K562 (cell line): ENCODE measurements around the gene KDF1. TPM values are rescaled to one million over a fixed set of nuclear protein-coding genes. Genes with fewer than 3 reads are reported as not detected.

ENCODE experiments used
- BRD4 ChIP-seq: fragments of 200-600 bp; sonication (generic); IDR thresholded peaks from 2 replicates; pipeline ENCODE4 v1.6.1; 2017; ENCODE audit warnings: inconsistent platforms
- CHD2 ChIP-seq: IDR thresholded peaks from 2 replicates; pipeline ENCODE4 v1.6.1; 2011; ENCODE audit warnings: low read depth, low read length
- FOXP1 ChIP-seq: sonication (generic); formaldehyde crosslinking; IDR thresholded peaks from 2 replicates; pipeline ENCODE4 v1.8.0; 2022; ENCODE audit warnings: mild to moderate bottlenecking, missing genetic modification reagents
- HDAC1 ChIP-seq, 2 experiments: fragments of 450-650 bp; IDR thresholded peaks; 2 replicates each; pipeline ENCODE4 v1.6.1; 2016 to 2017; ENCODE audit warnings: inconsistent platforms in 1 of 2, mild to moderate bottlenecking in 1 of 2, moderate library complexity in 1 of 2
- MAFK ChIP-seq: IDR thresholded peaks from 2 replicates; pipeline ENCODE4 v1.6.1; 2011; ENCODE audit warnings: low read length, improper control_type of control experiment
- MECOM ChIP-seq: fragments of 250-450 bp; sonication (Bioruptor Pico); IDR thresholded peaks from 2 replicates; pipeline ENCODE4 v1.8.0; 2022; ENCODE audit warnings: inconsistent platforms
- MED1 ChIP-seq: sonication (generic); formaldehyde crosslinking; IDR thresholded peaks from 2 replicates; pipeline ENCODE4 v1.8.1; 2023; ENCODE audit warnings: missing genetic modification reagents, borderline replicate concordance
- MYC ChIP-seq, 2 experiments: fragments of 250-450 bp in 1 of 2; sonication (Bioruptor Pico) in 1 of 2; IDR thresholded peaks; 2 replicates each; pipeline versions ENCODE4 v1.5.1 to v1.6.1; 2012 to 2021; ENCODE audit warnings: low read depth in 2 of 2, borderline replicate concordance in 1 of 2, improper control_type of control experiment in 1 of 2, low read length in 1 of 2, mild to moderate bottlenecking in 1 of 2, moderate library complexity in 1 of 2
- NFIC ChIP-seq: fragments of 450-650 bp; IDR thresholded peaks from 2 replicates; pipeline ENCODE4 v1.6.1; 2017; ENCODE audit warnings: mild to moderate bottlenecking, inconsistent platforms
- RBM15 ChIP-seq: fragments of 200-400 bp; formaldehyde crosslinking; IDR thresholded peaks from 2 replicates; pipeline ENCODE4 v1.6.1; 2018; ENCODE audit warnings: mild to moderate bottlenecking, low read length, moderate library complexity; ENCODE audit not compliant: insufficient read depth
- SMARCC2 ChIP-seq: fragments of 450-650 bp; IDR thresholded peaks from 2 replicates; pipeline ENCODE4 v1.6.1; 2017; ENCODE audit warnings: antibody characterized with exemption, moderate library complexity, mild to moderate bottlenecking, low read depth
- TAL1 ChIP-seq: fragments of 450-650 bp; IDR thresholded peaks from 2 replicates; pipeline ENCODE4 v1.6.1; 2016; ENCODE audit warnings: mild to moderate bottlenecking
- ZNF561 ChIP-seq: fragments of 450-650 bp; formaldehyde crosslinking; conservative IDR thresholded peaks from 2 replicates; pipeline ENCODE4 v1.4.0; 2020; ENCODE audit warnings: mild to moderate bottlenecking, moderate library complexity
- polyA plus RNA-seq, 8 experiments: library from polyadenylated mRNA; depleted of rRNA in 4 of 8; stranded (reverse) in 5 of 8; unstranded in 3 of 8; fragments of >200 nt; fragmentation: Nextera tagmentation in 2 of 8; fragmentation: Illumina TruSeq in 1 of 8; extraction: Ambion mirVana in 2 of 8; extraction: Trizol in 1 of 8; gene quantifications; 2 replicates each; pipeline versions ENCODE4 v1.2.1 to v1.2.3, GENCODE V29; 2011 to 2014; ENCODE audit warnings: inconsistent platforms in 1 of 8, missing spikeins in 1 of 8
- total RNA-seq, 7 experiments: library from RNA; depleted of rRNA in 6 of 7; stranded (reverse); fragments of >200 nt in 6 of 7; fragmentation: Illumina TruSeq in 2 of 7; extraction: Trizol in 2 of 7; gene quantifications; 2 replicates each; pipeline versions ENCODE4 v1.2.1 to v1.2.3, GENCODE V29; 2011 to 2021; ENCODE audit warnings: low replicate concordance in 1 of 7
- TF ChIP-seq, protein P1 (sequence below): fragments of 250-450 bp; sonication (Bioruptor Pico); IDR thresholded peaks from 2 replicates; pipeline ENCODE4 v1.8.0; 2021; ENCODE audit warnings: mild to moderate bottlenecking, moderate library complexity
- TF ChIP-seq, protein P2 (sequence below): IDR thresholded peaks from 2 replicates; pipeline ENCODE4 v1.6.1; 2016; ENCODE audit warnings: missing genetic modification characterization, missing compliant biosample characterization
- TF ChIP-seq, protein P3 (sequence below): fragments of 450-650 bp; formaldehyde crosslinking; IDR thresholded peaks from 2 replicates; pipeline ENCODE4 v1.4.0; 2020; ENCODE audit warnings: mild to moderate bottlenecking, moderate library complexity
- TF ChIP-seq, protein P4 (sequence below): fragments of 450-650 bp; IDR thresholded peaks from 2 replicates; pipeline ENCODE4 v1.6.1; 2016
- TF ChIP-seq, protein P5 (sequence below): fragments of 250-450 bp; sonication (Bioruptor Pico); IDR thresholded peaks from 2 replicates; pipeline ENCODE4 v1.4.0; 2020; ENCODE audit warnings: mild to moderate bottlenecking, moderate library complexity
- TF ChIP-seq, protein P6 (sequence below): sonication (generic); formaldehyde crosslinking; IDR thresholded peaks from 2 replicates; pipeline ENCODE4 v1.8.1; 2023; ENCODE audit warnings: mild to moderate bottlenecking, missing genetic modification reagents

KDF1 gene
- total and polyA plus RNA-seq, 9 of the 15 experiments (the other 6 are each of a cell fraction or from before 2014, with no cell fraction given): 0.38 to 1.9 (median 0.83) TPM

DNA sequence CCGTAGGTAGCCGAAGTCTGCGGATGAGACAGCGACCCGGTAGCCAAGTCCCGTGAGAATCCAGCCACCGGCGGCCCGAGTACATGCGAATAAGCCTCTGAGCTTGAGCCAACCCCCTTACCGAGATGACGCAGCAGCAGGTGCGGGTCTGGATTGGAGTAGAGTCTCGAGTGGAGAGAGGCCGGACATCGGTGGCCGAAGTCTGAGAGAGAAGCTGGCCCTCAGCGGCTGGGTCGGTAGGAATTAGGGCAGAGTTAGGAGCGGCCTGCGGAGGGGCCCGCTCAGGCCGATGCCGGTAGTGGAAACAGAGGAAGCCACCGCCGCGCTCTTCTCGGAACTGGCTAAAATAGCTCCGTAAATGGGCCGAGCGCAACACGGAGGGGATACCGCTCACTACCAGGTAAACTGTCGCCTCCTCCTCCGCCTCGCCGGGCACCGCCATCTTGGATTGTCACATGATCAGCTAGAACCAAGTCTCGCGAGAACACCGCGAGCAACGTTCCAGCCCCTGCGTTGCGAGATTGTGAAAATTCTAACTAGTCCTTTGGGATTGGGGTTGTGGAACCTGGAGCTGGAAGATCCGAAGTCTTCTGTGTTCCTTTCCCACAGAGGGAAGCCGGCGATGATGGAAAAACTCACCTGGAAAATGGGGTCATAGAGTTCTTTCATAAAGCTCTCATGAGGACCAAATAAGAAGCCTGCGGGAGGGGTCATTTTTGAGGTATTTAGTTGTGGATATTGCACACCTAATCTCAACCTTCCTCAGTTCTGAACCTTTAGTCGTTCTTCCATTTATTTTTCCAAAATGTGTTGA is 60.1 kb downstream of the KDF1 start, which contains the start of gene GPATCH3 (continued):
- TF ChIP-seq, protein P1, sequence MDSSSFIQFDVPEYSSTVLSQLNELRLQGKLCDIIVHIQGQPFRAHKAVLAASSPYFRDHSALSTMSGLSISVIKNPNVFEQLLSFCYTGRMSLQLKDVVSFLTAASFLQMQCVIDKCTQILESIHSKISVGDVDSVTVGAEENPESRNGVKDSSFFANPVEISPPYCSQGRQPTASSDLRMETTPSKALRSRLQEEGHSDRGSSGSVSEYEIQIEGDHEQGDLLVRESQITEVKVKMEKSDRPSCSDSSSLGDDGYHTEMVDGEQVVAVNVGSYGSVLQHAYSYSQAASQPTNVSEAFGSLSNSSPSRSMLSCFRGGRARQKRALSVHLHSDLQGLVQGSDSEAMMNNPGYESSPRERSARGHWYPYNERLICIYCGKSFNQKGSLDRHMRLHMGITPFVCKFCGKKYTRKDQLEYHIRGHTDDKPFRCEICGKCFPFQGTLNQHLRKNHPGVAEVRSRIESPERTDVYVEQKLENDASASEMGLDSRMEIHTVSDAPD (CRISPR knock-in tag): no peak
- TF ChIP-seq, protein P2, sequence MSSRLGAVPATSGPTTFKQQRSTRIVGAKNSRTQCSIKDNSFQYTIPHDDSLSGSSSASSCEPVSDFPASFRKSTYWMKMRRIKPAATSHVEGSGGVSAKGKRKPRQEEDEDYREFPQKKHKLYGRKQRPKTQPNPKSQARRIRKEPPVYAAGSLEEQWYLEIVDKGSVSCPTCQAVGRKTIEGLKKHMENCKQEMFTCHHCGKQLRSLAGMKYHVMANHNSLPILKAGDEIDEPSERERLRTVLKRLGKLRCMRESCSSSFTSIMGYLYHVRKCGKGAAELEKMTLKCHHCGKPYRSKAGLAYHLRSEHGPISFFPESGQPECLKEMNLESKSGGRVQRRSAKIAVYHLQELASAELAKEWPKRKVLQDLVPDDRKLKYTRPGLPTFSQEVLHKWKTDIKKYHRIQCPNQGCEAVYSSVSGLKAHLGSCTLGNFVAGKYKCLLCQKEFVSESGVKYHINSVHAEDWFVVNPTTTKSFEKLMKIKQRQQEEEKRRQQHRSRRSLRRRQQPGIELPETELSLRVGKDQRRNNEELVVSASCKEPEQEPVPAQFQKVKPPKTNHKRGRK (tag): 0 out of 2 replicates have a peak, but pooled peaks have one; percentile 51
- TF ChIP-seq HDAC1 (IDR thresholded peaks at IDR 0.05) (peak; percentile 95 to 100), FOXP1 (no peak), BRD4 (peak; percentile 71; the same call in 1 of the 2 replicates), SMARCC2 (no peak), ZNF561 (no peak), MYC (IDR thresholded peaks at IDR 0.05; ENCODE audit: low read depth, low read length) (0 out of 2 replicates have a peak, but pooled peaks have one; percentile 14), MYC (CRISPR knock-in tag; IDR thresholded peaks at IDR 0.05; ENCODE audit: borderline replicate concordance, low read depth) (0 out of 2 replicates have a peak, but pooled peaks have one; percentile 62), NFIC (peak; percentile 37), TAL1 (no peak), MED1 (no peak), RBM15 (no peak), MAFK (no peak), MECOM (no peak), CHD2 (peak; percentile 99)
- TF ChIP-seq, protein P3, sequence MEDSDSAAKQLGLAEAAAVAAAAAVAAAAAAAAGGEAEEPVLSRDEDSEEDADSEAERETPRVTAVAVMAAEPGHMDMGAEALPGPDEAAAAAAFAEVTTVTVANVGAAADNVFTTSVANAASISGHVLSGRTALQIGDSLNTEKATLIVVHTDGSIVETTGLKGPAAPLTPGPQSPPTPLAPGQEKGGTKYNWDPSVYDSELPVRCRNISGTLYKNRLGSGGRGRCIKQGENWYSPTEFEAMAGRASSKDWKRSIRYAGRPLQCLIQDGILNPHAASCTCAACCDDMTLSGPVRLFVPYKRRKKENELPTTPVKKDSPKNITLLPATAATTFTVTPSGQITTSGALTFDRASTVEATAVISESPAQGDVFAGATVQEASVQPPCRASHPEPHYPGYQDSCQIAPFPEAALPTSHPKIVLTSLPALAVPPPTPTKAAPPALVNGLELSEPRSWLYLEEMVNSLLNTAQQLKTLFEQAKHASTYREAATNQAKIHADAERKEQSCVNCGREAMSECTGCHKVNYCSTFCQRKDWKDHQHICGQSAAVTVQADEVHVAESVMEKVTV (CRISPR knock-in tag): 0 out of 2 replicates have a peak, but pooled peaks have one; percentile 32
- TF ChIP-seq, protein P4, sequence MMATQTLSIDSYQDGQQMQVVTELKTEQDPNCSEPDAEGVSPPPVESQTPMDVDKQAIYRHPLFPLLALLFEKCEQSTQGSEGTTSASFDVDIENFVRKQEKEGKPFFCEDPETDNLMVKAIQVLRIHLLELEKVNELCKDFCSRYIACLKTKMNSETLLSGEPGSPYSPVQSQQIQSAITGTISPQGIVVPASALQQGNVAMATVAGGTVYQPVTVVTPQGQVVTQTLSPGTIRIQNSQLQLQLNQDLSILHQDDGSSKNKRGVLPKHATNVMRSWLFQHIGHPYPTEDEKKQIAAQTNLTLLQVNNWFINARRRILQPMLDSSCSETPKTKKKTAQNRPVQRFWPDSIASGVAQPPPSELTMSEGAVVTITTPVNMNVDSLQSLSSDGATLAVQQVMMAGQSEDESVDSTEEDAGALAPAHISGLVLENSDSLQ: no peak
- TF ChIP-seq, protein P5, sequence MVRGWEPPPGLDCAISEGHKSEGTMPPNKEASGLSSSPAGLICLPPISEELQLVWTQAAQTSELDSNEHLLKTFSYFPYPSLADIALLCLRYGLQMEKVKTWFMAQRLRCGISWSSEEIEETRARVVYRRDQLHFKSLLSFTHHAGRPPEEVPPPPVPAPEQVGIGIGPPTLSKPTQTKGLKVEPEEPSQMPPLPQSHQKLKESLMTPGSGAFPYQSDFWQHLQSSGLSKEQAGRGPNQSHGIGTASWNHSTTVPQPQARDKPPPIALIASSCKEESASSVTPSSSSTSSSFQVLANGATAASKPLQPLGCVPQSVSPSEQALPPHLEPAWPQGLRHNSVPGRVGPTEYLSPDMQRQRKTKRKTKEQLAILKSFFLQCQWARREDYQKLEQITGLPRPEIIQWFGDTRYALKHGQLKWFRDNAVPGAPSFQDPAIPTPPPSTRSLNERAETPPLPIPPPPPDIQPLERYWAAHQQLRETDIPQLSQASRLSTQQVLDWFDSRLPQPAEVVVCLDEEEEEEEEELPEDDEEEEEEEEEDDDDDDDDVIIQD: no peak
- TF ChIP-seq, protein P6, sequence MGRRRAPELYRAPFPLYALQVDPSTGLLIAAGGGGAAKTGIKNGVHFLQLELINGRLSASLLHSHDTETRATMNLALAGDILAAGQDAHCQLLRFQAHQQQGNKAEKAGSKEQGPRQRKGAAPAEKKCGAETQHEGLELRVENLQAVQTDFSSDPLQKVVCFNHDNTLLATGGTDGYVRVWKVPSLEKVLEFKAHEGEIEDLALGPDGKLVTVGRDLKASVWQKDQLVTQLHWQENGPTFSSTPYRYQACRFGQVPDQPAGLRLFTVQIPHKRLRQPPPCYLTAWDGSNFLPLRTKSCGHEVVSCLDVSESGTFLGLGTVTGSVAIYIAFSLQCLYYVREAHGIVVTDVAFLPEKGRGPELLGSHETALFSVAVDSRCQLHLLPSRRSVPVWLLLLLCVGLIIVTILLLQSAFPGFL: no peak
